Cardiac muscle cell (in vitro differentiated cells and primary cell): ENCODE data around the gene GTF2IRD1. TPM values are rescaled to one million over a fixed set of nuclear protein-coding genes. Genes with fewer than 3 reads are reported as not detected.

Experiments
- DNase-seq, 2 donors: peaks; one replicate each; pipeline versions ENCODE4 v3.0.0 to v3.0.0-alpha.2; 2010 to 2017; ENCODE audit warnings: low read depth in 1 of 2, low spot score in 1 of 2
- H3K27ac ChIP-seq: fragments of 200-600 bp; sonication (generic); 2 replicates; pipeline ENCODE4 v1.5.1; 2016
- H3K27me3 ChIP-seq: fragments of 200-600 bp; sonication (generic); 2 replicates; pipeline ENCODE4 v1.6.0; 2016; ENCODE audit warnings: control low read depth
- H3K36me3 ChIP-seq: fragments of 200-600 bp; sonication (generic); 2 replicates; pipeline ENCODE4 v1.5.1; 2016; ENCODE audit warnings: control low read depth
- H3K4me1 ChIP-seq: fragments of 200-600 bp; sonication (generic); 2 replicates; pipeline ENCODE4 v1.8.1; 2017; ENCODE audit warnings: low read depth, mild to moderate bottlenecking, mixed run types
- H3K4me3 ChIP-seq: fragments of 200-600 bp; sonication (generic); 2 replicates; pipeline ENCODE4 v1.5.1; 2016; ENCODE audit warnings: mild to moderate bottlenecking
- H3K9me3 ChIP-seq: fragments of 200-600 bp; sonication (generic); 2 replicates; pipeline ENCODE4 v1.5.1; 2017; ENCODE audit warnings: low read depth, mild to moderate bottlenecking, control low read depth
- CTCF ChIP-seq: IDR thresholded peaks from 2 replicates; pipeline ENCODE4 v1.5.1; 2012; ENCODE audit warnings: low read depth, mild to moderate bottlenecking, low read length
- polyA plus RNA-seq: library from polyadenylated mRNA; unstranded; fragments of >200 nt; fragmentation: Nextera tagmentation; extraction: Ambion mirVana; gene quantifications from 2 replicates; pipeline ENCODE4 v1.2.1, GENCODE V29; 2016
- total RNA-seq: library from RNA; depleted of rRNA; stranded (reverse); fragments of >200 nt; gene quantifications from 2 replicates; pipeline ENCODE4 v1.2.3, GENCODE V29; 2016

Gene GTF2IRD1
- total RNA-seq = 33.0 and 51.4 TPM in 2 replicates
- polyA plus RNA-seq = 29.6 and 49.3 TPM in 2 replicates

- Histone ChIP-seq H3K4me3 (peak within 1 kb of the TSS; percentile 76), H3K9me3 (no peaks in the 10 kb centered on the region), H3K27me3 (no peaks in the 10 kb centered on the region), H3K36me3 (no peaks in the 10 kb centered on the region), H3K4me1 (peaks cover 12% of the 10 kb centered on the region), H3K27ac (peak within 1 kb of the TSS; percentile 87)
- no peak for TF ChIP-seq CTCF
- DNase-seq = peak; percentile 74 to 80
Observed at GRCh38 chr7:74453322-74454011, at the start of gene GTF2IRD1. TSS of gene GTF2IRD1 (plus strand) at chr7:74453906. CDS start at chr7:74508081, 54,175 bp downstream.

- no peak overlapping the region for H3K27ac ChIP-seq
- H3K27me3 ChIP-seq = no peaks in the 10 kb centered on the region
- no peak for TF ChIP-seq CTCF
- H3K9me3 ChIP-seq = no peaks in the 10 kb centered on the region
- DNase-seq = no peak
- no peaks in the 10 kb centered on the region for H3K36me3 ChIP-seq
- no peak overlapping the region for H3K4me3 ChIP-seq
- H3K4me1 ChIP-seq = no peaks in the 10 kb centered on the region
Observed at GRCh38 chr7:74404388-74404700, 49.4 kb upstream of the GTF2IRD1 start.

- DNase-seq = no peak
- H3K4me1 ChIP-seq = no peaks in the 10 kb centered on the region
- H3K27me3 ChIP-seq = no peaks in the 10 kb centered on the region
- no peaks in the 10 kb centered on the region for H3K36me3 ChIP-seq
- no peak for TF ChIP-seq CTCF
- no peak overlapping the region for H3K27ac ChIP-seq
- H3K9me3 ChIP-seq = no peaks in the 10 kb centered on the region
- H3K4me3 ChIP-seq = no peak overlapping the region
Observed at GRCh38 chr7:74404741-74405140, 49.0 kb upstream of the GTF2IRD1 start.

DNA sequence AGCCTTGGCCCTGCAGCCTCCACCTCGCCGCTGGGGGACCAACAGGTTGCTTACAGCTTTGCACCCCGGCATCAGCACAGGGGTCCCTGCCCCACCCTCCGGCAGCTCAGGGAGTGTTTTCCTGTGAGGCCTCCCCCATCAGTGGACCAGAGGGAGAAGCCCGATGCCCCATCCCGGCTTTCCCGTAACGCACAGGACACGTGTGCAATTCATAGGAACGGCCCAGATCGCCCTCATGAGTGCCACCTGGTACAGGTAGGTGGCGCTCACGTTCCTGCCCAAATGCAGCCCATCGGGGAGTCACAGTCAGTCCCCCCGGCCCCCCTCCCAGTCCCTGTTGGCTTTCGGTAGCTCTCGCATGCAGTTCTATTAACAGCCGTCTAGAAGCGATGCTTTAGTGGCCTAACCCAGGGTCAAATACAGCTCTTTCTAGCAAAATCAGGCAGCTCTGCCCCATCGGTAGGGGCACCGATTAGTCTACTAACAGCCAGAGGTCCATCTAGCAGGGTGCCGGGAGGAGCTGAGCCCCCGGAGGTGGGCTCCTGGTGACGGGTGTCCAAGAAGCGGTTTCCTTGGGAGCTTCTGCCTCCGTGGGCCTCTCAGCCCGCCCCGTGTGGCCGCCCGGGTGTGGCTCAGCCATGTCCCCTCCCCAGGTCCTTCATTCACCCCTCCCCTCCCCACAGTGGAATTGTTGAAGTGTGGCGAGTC lies 48.4 kb upstream of the GTF2IRD1 start:
- no peaks in the 10 kb centered on the region for H3K4me1 ChIP-seq
- no peaks in the 10 kb centered on the region for H3K36me3 ChIP-seq
- H3K4me3 ChIP-seq = no peak overlapping the region
- TF ChIP-seq CTCF = peak; percentile 38
- H3K27ac ChIP-seq = no peak overlapping the region
- DNase-seq = peak in 1 of 2 donors; percentile 47
- H3K9me3 ChIP-seq = no peaks in the 10 kb centered on the region
- H3K27me3 ChIP-seq = no peaks in the 10 kb centered on the region

GRCh38 chr7:74405899-74406512 lies 47.7 kb upstream of the GTF2IRD1 start:
- no peaks in the 10 kb centered on the region for H3K4me1 ChIP-seq
- DNase-seq = no peak
- TF ChIP-seq CTCF = no peak
- no peaks in the 10 kb centered on the region for H3K27me3 ChIP-seq
- no peaks in the 10 kb centered on the region for H3K36me3 ChIP-seq
- no peak overlapping the region for H3K4me3 ChIP-seq
- H3K9me3 ChIP-seq = no peaks in the 10 kb centered on the region
- no peak overlapping the region for H3K27ac ChIP-seq
